G401.6 (cell line): ENCODE data around the gene PPP2R5A.
"Not testable (repeated sequence)": the region's sequence is repeated elsewhere in the genome, so short reads cannot be mapped to it uniquely, and the experiment has no call there.

Source experiments
- FAIRE-seq: peaks from 2 replicates; lab custom pipeline; 2012; peaks lifted over from hg19 to GRCh38; lab: Jason Lieb, UNC

The PPP2R5A gene

DNA sequence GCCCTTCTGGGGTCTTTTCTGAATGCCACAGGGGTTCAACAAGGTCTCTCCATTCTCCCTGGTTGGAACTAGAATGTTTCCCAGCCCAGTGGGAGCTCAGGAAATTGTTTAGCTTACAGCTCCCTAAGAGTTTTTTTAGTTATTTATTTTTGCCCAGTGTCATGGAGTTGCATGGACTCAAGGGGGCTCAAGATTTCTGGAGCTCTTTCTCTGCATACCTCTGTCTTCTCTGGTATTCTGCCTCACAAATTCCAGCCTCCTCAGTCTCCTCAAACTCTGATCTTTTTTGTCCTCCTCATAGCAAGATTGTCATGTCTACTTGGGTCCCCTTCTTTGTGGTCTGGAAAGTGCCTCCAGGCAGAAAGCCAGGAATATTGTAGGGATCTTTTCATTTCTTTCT is 15.9 kb upstream of the PPP2R5A start:
- FAIRE-seq = no peak

- FAIRE-seq = no peak
Measured at GRCh38 chr1:212270564-212270963, 14.6 kb upstream of the PPP2R5A start.

DNA sequence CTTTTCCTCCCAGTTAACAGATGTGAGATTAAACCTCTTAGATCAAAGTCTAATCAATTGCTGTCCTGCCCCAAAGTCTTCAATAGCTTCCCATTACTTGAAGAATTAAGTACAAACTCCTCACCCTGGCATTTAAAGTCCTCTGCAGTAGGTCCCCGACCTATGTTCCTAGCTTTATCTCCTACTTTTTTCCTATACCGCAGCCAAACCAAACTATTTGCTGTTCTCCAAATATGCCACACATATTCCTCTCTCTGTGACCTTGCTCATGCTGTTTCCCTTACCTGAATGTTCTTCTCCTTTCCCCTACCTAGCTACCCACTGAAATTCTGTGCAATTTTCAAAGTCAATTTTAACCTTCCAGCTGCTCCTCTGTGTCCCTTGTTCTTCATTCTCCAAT is 14.0 kb upstream of the PPP2R5A start:
- no peak for FAIRE-seq

GRCh38 chr1:212271823-212272485 is 13.3 kb upstream of the PPP2R5A start:
- no peak for FAIRE-seq

GRCh38 chr1:212281590-212281989 is 3.6 kb upstream of the PPP2R5A start:
- no peak for FAIRE-seq

GRCh38 chr1:212283741-212284140 is 1.5 kb upstream of the PPP2R5A start:
- no peak for FAIRE-seq

- no peak for FAIRE-seq
Measured at GRCh38 chr1:212284332-212284743, 872 bp upstream of the PPP2R5A start.

GRCh38 chr1:212285685-212286555 is 710 bp downstream of the PPP2R5A start:
- FAIRE-seq = no peak

GRCh38 chr1:212286556-212287131 is 1.4 kb downstream of the PPP2R5A start:
- FAIRE-seq = peak; percentile 6

DNA sequence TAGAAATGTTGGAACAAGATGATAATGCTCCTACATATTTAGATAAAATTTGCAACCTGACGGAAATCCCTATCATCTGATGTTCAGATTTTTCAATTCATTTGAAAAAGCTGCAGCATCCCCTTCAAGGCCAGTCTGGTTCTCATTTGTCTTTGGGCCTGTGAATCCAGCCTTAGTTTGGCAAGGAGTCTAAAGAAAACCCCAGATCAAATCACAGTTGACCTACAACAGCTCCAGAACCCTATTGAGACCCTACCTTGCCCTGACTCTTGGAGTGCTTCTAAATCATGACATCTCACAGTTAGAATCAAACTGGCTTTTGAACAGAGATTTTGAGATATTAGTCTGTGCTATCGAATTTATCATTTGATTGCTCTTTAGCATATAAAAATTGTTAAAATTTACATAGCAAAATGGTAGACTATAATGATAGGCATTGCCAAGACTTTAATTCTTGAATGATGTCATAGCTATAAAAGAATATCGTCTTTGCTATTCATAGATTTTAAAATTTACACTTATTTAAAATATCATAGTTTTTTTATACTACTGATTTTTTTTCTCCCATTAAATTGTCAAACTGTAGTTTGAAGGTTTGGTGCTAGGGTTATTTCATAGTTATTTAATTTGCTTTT is 2.2 kb downstream of the PPP2R5A start:
- FAIRE-seq = peak; percentile 86

DNA sequence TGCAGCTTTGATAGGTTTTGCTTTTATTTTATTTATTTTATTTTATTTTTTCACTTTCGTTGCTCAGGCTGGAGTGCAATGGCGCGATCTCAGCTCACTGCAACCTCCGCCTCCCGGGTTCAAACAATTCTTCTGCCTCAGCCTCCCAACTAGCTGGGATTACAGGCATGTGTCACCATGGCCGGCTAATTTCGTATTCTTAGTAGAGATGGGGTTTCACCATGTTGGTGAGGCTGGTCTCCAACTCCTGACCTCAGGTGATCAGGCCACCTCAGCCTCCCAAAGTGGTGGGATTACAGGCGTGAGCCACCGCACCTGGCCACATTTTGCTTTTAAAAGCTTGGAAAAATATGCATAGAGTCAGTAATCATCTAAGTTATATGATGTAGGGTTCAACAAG is 2.8 kb downstream of the PPP2R5A start:
- not testable (repeated sequence) for FAIRE-seq

DNA sequence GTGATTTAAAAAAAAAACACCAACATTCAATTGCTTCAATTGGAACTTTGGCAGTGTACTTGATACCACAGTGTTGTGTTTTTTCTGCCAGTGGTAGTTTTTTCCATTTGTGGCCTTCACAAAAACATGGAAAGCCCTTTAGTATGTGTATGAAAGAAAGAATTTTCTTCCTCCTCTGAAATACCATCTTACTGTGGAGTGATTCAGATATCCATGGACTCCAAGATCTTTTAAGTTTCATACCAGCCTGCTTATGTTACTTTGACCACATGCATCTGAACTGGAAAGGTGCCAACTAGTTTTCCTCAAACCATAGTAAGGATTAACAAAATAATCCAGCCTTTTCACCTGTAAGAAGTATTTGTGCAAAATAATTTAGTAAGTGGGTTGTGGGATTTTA is 3.4 kb downstream of the PPP2R5A start:
- no peak for FAIRE-seq

GRCh38 chr1:212289262-212290077 is 4.3 kb downstream of the PPP2R5A start:
- no peak for FAIRE-seq

- FAIRE-seq = no peak
Measured at GRCh38 chr1:212290608-212291007, 5.4 kb downstream of the PPP2R5A start.

DNA sequence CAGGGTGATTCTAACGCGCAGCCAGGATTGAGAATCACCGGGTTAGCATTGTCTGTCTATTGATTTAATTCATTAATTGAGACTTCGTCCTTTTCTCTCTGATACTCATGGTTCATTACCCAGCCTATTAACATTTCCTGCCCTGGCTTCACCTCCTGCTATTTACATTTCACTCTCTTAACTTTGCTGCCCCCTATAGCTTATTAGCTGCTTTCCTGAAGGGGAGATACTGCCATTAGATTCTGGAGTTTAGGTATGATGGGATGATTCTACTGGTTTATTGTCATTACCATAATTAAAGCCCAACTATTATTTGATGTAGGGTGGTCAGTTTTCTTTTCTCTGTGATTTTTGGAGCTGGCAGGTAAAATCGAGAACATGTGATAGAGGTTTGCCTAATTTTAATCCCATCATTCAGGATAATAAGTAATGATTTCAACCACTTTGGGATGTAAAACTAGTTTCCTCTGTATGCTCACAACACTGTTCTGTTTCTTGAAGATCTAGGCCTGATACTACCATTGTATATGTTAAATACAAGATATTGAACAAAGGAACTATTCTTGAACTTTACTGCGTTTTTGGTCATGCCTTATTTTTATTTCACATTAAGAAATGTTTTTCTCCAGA is 6.4 kb downstream of the PPP2R5A start:
- FAIRE-seq = peak; percentile 81

GRCh38 chr1:212292250-212293105 is 7.3 kb downstream of the PPP2R5A start:
- no peak for FAIRE-seq

GRCh38 chr1:212293579-212293978 is 8.4 kb downstream of the PPP2R5A start:
- FAIRE-seq = peak; percentile 54

DNA sequence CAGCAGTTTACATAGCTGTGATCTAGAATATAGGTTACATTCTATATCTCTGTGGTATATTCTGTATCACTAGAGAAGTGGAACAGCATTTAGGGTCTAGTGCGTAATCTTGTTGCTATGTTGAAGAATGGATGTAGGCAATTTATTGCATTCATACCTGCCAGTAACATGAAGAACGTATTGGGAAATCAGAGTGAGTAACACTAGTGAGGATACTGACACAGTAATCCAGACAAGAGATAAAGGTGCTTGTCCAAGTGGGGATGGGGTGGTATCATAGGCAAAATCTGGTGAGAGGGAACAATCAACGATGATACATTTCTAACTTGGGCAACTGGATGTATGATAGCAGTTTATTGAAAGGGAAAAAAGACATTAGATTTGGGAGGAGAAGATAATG is 9.8 kb downstream of the PPP2R5A start:
- FAIRE-seq = no peak

GRCh38 chr1:212295579-212295978 is 10.4 kb downstream of the PPP2R5A start:
- FAIRE-seq = no peak

- FAIRE-seq = no peak
Measured at GRCh38 chr1:212297338-212297737, 12.1 kb downstream of the PPP2R5A start.

DNA sequence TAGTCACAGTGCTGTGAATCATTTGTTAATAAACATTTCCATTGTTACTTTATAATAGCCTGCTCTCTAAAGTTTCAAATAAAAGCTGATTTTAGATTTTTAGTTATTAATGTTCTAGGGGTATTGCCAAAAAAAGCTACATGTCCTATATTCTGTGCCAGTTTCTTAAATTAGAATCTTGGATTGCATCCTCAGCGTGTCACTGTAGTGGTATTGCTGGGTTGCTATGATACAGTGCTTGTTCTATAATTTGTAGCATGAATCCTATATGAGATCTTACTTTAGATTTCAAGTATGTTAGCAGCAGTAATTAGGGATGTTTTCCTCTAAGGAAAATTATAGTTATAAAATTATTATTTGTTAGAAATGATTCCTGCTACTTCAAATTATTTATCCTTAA is 16.4 kb downstream of the PPP2R5A start:
- FAIRE-seq = no peak
